Measurements from ENCODE around the gene ADARB1.

- TF ChIP-seq EZH2 (IDR thresholded peaks at IDR 0.05; ENCODE audit: low read depth, unreplicated experiment) (no peak), CTCF (conservative IDR thresholded peaks at IDR 0.05; ENCODE audit: low read depth in 2 of 2) (peak in 1 of 2 experiments; percentile 33; a peak in 2 of 4 replicates), POLR2AphosphoS5 (IDR thresholded peaks at IDR 0.05; ENCODE audit: low read depth) (no peak), JUNB (IDR thresholded peaks at IDR 0.05; ENCODE audit: unreplicated experiment) (no peak), REST (IDR thresholded peaks at IDR 0.05; ENCODE audit: unreplicated experiment) (no peak), EZH2phosphoT487 (IDR thresholded peaks at IDR 0.05; ENCODE audit: unreplicated experiment) (no peak), ETS1 (IDR thresholded peaks at IDR 0.05) (no peak), NANOG (IDR thresholded peaks at IDR 0.05; ENCODE audit: borderline replicate concordance) (no peak), CREB1 (CRISPR knock-in tag; IDR thresholded peaks at IDR 0.05; ENCODE audit: low read depth) (no peak), ZNF331 (CRISPR knock-in tag; IDR thresholded peaks at IDR 0.05; ENCODE audit: low read depth) (no peak)
Observed at GRCh38 chr21:45026826-45027225, 47.6 kb upstream of the ADARB1 start.
